Measurements from ENCODE around the gene KCNJ9.

GRCh38 chr1:160128636-160129035 lies 47.3 kb downstream of the KCNJ9 start:
- TF ChIP-seq CTCF (IDR thresholded peaks at IDR 0.05; ENCODE audit: low read depth, low read length, missing input control) (no peak), MAX (IDR thresholded peaks at IDR 0.05) (no peak), YY1 (IDR thresholded peaks at IDR 0.05) (no peak), SP1 (IDR thresholded peaks at IDR 0.05) (no peak), GABPA (IDR thresholded peaks at IDR 0.05 in 1 of 2, conservative IDR thresholded peaks at IDR 0.05 in 1 of 2) (no peak), ZBTB33 (IDR thresholded peaks at IDR 0.05) (no peak), REST (IDR thresholded peaks at IDR 0.05) (no peak), JUND (IDR thresholded peaks at IDR 0.05) (no peak), HNF4A (conservative IDR thresholded peaks at IDR 0.05) (no peak)

All from liver (tissue), 3 donors.